Keratinocyte (primary cell): ENCODE results near the gene ABCC9.

ENCODE experiments used
- CTCF ChIP-seq, 3 experiments: IDR thresholded peaks in 1 of 3; conservative IDR thresholded peaks in 1 of 3; optimal IDR thresholded peaks in 1 of 3; 2 replicates in 2 of 3; 3 replicates in 1 of 3; pipeline versions ENCODE3 to v1.5.1; 2011; ENCODE audit warnings: low read length in 3 of 3, mild to moderate bottlenecking in 3 of 3, moderate library complexity in 2 of 3, control low read depth in 1 of 3, inconsistent platforms in 1 of 3; ENCODE audit not compliant: insufficient read depth in 2 of 3; ENCODE audit errors: extremely low read depth in 1 of 3
- EZH2 ChIP-seq: IDR thresholded peaks from one replicate; pipeline ENCODE4 v1.6.1; 2012; ENCODE audit warnings: inconsistent platforms, mild to moderate bottlenecking, low read length, moderate library complexity

DNA sequence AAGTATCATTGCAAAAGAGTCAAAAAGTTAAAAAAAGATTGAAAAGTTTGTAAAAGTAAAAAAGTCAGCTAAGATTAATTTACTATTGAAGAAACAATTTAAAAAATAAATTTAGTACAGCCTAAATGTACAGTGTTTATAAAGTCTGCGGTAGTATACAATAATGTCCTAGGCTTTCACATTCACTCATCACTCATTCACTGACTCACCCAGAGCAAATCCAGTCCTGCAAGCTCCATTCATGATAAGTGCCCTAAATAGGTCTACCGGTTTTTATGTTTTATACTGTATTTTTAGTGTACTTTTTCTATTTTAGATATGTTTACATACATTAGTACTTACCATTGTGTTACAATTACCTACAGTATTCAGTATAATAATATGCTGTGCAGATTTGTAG, 43.9 kb upstream of the ABCC9 start:
- TF ChIP-seq CTCF (optimal IDR thresholded peaks at IDR 0.05 in 1 of 3, IDR thresholded peaks at IDR 0.05 in 1 of 3, conservative IDR thresholded peaks at IDR 0.05 in 1 of 3; ENCODE audit: extremely low read depth in 1 of 3, insufficient read depth in 2 of 3, low read length in 3 of 3) (no peak), EZH2 (no peak)
